ENCODE data around the gene CEACAM4.
"Not testable (repeated sequence)": the region's sequence is repeated elsewhere in the genome, so short reads cannot be mapped to it uniquely, and the experiment has no call there.

CEACAM4 gene

DNA sequence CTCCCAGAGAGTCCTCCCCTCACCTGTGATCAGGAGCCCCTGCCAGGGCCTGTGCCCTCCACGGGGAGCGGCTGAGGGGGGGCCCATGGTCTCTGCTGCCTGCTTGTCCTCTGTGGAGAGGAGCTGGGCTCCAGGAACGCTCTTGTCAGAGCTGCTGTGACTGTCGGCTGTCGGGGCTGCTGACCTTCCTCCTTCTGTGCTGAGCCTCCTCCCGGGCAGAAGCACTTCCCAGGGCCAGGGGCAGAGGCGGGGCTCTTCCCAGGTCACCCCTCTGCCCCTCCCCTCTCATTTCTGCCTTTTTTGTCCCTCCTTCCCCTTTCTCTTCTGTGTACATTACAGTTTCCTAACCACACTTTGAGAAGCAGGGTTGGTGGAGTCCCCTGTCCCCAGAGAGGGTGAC lies at the start of gene CEACAM4:
Gene CEACAM4, minus strand, starts transcription at position 198 of the 400 bp plus-strand sequence. Its CDS starts 111 bp downstream, at position 87.
- DNase-seq (ENCODE audit: low spot score): no peak

DNA sequence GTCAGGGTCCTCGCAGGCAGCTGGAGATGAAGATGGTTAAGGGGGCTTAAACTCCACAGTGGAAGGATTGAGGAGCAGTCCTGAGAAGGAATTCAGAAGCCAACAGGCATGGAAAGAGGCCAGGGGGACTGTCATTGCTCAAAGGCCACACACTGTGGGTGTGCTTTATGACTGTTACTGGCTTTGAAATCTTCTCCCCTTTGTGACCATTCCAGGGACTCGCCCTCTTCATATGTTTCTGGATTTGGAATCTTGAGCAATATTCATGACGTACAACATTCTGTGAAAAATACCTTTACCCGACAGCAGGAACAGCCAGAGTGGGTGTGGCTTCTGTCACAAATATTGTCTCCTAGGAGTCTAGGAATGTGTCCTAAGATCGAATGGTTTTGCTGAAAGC lies 44.6 kb upstream of the CEACAM4 start:
- DNase-seq (ENCODE audit: low spot score): no peak

DNA sequence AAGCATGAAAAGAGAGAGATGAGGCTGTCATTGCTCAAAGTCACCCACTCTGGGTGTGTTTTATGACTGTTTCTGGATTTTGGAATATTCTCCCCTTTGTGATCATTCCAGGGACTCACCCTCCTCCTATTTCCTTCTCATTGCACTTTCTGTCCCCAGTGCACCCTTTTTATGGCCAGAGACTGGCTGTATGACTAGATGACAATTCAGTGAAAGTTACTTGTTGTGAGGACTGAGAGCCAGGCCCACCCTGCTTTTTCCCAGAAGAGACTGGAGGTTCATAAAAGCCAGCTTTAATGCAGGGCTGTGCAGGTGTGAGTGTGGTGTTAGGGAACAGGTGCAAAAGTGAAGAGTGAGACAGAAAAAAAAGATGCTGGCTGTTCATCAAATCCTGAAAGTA lies 43.9 kb upstream of the CEACAM4 start:
- no peak for DNase-seq (ENCODE audit: low spot score)

DNA sequence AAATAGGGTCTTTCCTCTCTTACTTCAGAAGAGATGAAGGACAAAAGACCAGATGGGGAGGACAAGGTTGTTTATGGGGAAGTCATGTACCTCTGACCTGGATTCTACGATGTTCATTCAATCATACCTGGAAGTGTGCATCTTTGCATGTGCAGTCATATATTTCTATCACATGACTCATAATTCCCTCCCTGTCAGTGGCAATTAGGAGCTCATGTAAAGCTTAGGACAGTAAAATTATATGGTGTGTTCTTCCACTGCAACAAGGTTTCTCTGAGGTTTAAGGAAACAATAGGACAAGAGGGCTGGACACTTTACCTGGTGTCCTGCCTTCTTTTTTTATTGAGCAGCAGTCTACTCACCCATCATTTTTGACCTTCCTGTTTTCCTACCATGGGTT lies 41.4 kb upstream of the CEACAM4 start:
- DNase-seq (ENCODE audit: low spot score): no peak

DNA sequence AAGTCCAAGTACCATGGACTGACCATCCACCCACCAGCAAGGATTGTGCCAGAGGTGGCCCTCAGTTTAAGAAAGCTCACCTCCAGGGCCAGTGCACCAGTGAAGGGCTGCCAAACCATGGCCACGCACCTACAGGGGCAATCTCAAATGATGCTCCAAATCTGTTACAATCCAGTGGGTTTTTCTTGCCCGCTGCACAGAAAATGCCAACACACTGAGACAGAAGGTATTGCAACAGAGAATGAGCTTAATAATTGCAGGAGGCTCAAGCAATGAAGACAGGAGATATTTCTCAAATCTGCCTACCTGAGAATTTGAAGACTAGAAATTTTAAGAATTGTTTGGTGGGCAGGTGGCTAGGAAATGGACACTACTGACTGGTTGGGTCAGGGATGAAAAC lies 39.2 kb upstream of the CEACAM4 start:
- DNase-seq (ENCODE audit: low spot score): no peak

DNA sequence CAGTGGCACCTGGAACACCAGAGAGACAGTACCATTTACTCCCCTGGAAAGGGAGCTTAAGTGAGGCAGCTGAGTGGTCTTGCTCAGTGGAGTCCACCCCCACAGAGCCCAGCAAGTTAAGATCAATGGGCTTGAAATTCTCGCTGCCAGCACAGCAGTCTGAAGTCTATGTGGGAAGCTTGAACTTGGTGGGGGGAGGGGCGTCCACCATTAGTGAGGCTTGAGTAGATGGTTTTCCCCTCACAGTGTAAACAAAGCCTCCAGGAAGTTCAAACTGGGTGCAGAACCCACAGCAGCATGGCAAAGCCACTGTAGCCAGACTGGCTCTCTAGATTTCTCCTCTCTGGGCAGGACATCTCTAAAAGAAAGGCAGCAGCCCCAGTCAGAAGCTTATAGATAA lies 30.3 kb upstream of the CEACAM4 start:
- no peak for DNase-seq (ENCODE audit: low spot score)

DNA sequence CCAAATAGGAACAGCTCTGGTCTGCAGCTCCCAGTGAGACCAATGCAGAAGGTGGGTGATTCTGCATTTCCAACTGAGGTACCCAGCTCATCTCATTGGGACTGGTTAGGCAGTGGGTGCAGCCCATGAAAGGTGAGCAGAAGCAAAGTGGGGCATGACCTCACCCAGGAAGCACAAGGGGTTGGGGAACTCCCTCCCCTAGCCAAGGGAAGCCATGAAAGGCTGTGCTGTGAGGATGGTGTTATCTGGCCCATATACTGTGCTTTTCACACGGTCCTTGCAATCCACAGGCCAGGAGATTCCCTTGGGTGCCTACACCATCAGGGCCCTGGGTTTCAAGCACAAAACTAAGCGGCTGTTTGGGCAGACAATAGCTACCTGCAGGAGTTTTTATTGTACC lies 29.9 kb upstream of the CEACAM4 start:
- not testable (repeated sequence) for DNase-seq (ENCODE audit: low spot score)

DNA sequence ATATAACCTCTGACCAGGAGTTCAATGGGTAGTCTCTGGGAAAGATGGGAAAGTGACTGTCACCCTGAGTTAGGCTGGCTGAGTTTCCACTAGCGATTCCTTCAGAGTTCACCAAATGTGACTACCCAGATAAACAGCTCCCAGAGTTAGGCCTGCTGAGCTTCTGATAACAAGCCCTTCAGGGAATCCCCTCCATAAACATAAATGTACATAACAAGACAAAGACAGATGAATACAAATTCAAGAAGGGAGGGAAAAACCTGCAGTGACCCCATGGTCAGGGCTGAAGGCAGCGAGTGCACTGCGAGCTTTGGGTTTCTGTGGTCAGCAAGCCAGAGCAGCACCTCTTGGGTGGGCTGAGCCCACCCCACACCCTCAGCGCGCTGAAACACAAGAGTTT lies 25.4 kb upstream of the CEACAM4 start:
- no peak for DNase-seq (ENCODE audit: low spot score)

DNA sequence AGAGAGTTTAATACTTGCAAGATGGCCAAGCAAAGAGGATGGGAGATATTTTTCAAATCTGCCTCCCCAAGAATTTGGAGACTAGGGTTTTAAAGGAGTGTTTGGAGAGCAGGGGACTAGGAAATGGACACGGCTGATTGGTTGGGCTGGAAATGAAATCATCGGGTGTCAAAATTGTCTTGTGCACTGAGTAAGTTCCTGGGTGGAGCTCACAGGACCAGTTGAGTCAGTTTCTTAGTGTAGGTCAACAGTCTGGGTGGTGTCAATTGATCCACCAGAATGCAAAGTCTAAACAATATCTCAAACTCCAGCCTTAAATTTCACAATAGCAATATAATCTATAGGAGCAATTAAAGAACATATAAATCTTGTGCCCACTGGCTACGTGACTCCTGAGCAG lies 23.0 kb upstream of the CEACAM4 start:
- DNase-seq (ENCODE audit: low spot score): no peak

DNA sequence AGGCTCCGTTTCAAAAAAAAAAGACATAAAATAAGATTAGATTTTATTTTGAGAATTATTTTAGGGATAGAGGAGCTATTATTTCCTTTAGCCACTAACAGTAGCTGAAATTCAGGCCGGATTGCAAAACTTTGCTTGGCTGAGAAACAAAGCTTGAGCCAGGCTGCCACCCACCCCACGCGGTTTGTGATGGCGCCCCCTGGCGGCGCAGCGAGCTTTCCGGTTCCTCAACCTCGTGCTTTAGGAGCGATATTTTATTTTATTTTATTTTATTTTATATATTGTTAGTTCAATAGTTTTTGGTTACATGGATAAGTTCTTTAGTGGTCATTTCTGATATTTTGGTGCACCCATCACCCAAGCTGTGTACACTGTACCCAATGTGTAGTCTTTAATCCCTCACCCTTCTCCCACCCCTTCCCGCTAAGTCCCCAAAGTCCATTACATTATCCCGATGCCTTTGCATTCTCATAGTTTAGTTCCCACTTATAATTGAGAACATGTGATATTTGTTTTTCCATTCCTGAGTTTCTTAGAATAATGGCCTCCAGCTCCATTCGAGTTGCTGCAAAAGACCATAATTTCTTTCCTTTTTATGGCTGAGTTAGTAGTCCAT lies 19.8 kb upstream of the CEACAM4 start:
- DNase-seq (ENCODE audit: low spot score): peak; percentile 39

DNA sequence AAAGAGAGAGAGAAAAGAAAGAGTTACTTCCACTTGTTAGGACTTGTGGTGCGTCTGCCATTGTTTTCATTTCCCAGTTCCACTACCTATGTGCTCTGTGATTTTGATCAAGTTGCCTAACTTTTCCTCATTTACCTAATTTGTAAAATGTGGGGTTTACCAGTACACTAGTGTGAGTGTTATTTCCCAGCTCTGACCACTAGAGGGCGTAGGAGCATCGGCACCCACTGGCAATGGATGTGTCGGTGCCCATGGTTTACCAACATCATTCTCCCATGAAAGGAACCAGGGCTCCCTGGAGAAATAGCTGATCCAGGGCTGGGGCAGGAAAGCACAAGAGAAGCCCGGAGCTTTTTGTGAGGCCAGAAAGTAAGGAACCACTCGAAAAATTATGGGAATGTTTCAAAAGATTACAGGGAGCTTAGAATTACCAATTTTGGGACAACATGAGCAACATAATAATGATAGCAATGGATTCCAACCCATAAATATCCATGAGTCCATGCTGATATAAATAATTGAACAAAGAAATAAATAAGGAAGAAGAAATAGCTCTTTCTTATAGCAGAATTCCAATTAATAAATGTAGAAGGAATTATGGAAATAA lies 15.1 kb upstream of the CEACAM4 start:
- DNase-seq (ENCODE audit: low spot score): peak; percentile 76

DNA sequence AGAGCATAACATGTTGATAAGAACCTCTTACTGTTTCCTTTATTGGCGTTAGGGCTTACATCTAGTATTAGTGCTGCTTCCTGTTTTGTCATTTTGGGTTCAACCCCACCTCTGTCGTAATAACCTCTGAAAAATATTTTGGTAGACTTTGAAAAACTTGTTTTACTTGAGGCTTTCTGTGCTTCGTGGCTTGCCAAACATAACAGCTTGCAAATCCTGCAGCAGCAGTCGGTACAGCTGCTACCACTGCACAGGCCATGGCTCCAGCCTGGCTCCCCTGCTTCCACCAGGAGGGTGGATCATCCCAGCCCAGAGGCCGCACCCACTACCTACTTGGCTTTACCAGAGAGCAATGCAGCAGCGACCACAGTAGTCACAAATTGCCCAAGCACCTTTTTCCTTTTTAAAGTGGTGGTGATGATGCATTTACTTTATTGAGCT lies 11.8 kb upstream of the CEACAM4 start:
- DNase-seq (ENCODE audit: low spot score): no peak

DNA sequence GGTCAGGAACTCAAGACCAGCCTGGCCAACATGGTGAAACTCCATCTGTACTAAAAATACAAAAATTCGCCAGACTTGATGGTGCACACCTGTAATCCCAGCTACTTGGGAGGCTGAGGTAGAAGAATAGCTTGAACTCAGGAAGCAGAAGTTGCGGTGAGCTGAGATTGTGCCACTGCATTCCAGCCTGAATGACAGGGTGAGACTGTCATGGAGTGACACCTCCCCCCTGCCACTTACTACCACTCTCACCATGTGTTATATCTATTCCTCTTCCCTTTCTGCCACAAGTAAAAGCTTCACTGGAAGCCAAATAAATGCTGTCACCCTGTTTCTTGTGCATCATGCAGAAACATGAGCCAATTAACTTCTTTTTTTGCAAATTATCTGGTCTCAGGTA lies 10.6 kb upstream of the CEACAM4 start:
- no peak for DNase-seq (ENCODE audit: low spot score)

DNA sequence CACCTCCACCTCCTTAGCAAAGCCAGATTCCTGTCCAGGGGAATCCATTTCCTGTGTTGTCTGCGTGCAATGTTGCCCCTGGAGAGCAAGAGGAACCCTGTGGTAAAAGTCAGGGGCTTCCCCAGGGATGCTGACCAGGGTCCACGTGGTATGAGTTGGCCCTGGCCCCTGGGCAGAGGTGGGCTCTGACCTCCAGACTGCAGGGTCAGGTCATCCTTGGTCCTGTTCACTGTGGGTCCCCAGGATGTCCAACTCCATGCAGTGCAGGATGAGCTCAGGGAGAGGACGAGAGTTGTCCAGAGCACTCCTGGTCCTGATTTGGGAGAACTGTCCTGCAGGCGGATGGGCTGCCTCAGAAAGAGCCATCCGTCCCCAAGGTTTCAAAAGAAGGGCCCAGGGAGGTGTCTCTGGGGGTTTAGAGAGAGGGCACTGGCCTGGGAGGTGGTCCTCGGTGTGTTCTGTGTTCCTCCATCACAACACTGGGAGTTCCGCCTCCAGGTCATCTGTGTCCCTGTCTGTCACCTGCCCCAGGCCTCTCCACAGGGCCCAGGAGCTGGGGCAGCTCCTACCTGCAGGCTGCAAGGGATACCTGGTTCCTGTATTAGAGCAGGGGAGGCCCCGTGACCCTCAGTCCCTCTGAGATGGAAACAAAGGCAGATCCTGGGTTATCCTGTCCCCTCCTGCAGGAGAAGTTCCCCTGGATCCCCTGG lies 1.2 kb upstream of the CEACAM4 start:
- DNase-seq (ENCODE audit: low spot score): no peak

DNA sequence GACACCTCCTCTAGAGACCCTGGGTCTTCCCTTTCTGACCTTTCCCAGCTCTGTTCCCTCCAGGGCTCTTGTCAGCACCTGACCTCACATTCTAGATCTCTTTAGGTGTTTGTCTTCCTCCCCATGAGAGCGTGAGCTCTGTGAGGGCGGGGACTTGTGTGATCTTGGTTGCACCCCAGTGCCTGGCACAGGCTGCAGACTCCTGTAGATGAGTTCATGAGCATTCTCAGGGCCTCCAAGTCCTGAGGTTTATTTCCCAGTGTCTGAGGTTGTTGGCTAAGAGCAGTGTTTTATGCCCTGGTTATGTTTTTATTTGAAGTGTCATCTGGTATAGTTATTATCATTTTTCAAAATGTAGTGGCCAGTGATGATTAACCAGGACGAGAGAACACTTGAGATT lies 596 bp downstream of the CEACAM4 start:
- no peak for DNase-seq (ENCODE audit: low spot score)

DNA sequence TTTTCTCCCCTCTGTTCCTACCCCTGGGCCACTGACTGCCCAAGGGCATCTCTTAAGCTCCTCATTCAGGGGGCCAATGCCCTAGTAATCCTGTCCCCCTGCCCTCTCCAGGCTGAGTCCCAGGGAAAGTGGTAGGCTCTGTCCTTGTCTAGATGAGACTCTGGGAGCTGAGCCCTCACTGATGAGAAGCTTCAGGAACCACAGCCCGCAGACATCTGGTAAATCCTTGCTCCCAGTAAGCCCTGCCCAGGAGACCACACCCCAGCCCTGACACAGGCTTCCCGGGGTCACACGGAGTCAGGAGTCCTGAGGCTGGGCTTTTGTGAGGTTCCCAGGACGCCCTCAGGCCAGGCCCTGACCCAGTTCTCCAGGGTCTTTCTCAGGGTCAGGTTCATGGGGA lies 1.9 kb downstream of the CEACAM4 start:
- no peak for DNase-seq (ENCODE audit: low spot score)

DNA sequence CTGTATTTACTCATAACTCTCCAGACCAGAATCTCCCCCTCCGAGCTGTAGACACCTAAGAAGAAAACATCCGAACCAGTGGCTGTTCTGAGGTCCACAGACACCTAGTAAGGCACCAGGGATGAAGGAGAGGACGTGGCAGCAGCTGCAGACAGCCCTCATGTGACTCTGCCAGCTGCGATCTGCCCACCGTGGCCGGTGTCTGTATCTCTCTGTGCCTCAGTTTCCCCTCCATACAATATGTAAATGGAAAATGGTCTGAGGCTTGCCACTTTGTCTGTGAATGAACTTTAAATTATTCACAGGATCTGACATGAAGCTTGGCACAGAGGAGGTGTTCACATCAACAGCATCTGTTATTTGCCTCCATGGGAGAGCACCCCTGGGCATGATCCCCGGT lies 2.4 kb downstream of the CEACAM4 start:
- no peak for DNase-seq (ENCODE audit: low spot score)

DNA sequence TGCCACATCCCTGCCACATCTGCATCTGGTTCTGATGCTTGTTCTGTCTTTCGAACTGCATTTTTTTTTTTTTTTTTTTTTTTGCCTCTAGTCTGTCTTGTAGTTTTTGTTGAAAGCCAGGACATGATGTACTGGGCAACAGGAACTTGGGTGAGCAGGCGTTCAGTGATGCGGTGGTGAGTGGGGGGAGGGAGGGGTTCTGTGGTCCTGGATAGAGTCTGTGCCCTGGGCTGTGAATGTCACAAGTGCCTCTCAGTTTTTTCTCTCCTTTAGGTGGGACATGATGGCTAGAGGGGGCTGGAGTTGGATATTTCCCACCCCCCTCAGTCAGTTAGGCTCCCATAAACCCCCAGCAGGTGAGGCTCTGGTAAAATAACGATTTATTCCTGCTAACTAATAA lies 3.5 kb downstream of the CEACAM4 start:
- DNase-seq (ENCODE audit: low spot score): no peak

DNA sequence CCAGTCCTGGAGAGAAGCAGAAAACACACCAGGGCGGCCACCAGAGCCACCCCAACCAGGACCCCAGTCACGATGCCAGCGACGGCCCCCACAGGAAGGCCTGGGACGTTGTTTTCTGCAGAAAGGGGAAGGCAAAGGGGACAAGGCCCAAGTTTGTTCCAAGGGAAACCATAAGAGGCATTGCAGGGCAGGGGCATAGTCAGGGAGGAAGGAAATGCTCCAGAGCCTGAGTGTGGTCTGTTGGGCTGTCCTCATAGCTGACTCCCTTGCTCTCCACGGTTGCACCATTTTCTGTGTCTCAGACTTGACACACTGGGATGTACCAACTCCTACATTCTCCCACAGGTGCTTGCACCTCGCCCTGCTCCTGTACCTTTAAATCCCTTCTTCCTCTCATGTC lies 5.2 kb downstream of the CEACAM4 start:
- no peak for DNase-seq (ENCODE audit: low spot score)

DNA sequence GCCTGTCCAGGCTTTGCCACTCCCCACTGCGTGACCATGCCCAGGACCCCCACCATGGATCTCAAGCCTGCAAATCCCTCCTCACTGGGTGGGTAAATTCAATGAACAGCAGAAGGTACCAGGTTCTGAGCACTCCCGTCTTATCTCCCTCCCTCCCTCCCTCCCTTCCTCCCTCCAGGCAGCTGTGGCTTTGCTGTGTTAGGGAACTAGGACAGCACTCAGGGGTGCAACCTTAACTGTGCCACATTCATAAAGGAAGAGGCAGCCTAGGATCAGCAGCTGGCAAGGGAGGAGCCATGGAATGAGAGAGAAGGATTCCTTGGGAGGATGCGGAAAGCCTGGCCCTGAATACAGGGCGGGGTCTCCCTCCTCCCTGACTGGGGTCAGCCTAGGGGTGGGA lies 5.6 kb downstream of the CEACAM4 start:
- no peak for DNase-seq (ENCODE audit: low spot score)

DNA sequence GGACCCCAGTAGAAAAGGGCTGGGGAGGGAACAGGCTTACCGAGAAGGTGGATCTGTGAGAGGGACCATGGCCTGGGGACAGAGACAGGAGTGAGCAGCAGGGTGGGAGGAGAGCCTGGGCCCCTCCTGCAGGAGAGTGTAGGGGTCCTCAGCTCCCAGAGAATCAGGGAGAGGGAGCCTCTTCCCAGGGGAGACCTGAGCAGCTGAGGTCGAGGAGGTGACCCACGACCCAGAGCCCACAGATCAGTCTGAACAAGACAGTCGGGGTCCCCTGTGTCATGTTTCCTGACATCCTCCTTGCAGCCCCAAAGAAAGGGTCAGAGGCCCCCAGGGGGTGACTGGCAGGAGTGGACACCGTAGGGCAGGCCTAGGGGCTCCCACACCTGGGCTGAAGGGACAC lies 6.7 kb downstream of the CEACAM4 start:
- no peak for DNase-seq (ENCODE audit: low spot score)

DNA sequence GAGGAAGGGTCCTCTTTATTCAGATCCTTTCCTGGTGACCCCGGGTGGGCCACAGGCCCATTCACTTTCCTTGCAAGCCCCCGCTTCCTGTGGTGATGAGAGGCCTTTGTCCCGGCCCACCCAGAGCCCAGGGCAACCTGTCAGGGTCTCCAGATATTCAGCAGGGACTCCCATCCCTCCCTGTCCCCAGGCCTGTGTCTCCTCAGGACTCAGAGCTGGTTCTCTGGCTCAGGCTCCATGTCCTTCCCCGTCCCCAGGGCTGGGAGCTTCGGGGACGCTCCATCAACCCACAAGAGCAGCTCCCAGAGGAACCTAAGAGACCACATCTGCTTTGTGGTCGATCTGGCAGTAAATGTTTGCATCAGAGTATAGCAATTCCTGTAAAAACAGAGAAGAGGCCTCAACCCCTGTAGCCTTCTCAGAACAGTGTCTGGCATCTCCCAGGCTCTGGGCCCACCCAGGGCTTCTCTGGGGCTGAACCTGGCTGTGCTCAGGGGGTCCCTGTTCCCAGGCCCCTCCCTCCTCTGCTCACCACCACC lies 7.8 kb downstream of the CEACAM4 start:
- no peak for DNase-seq (ENCODE audit: low spot score)
